Mucosa of rectum (tissue), 2 donors: ENCODE results near the gene RRM1.
"Not testable (repeated sequence)": the region's sequence is repeated elsewhere in the genome, so short reads cannot be mapped to it uniquely, and the experiment has no call there.

ENCODE experiments used
- H3K27ac ChIP-seq, 2 donors: one replicate each; pipeline ENCODE4 v1.7.0; 2013; ENCODE audit warnings: inconsistent platforms in 2 of 2, low read depth in 2 of 2, low read length in 2 of 2
- H3K27me3 ChIP-seq, 2 donors: one replicate each; pipeline ENCODE4 v1.7.0; 2013; ENCODE audit warnings: low read length in 2 of 2; ENCODE audit not compliant: control insufficient read depth in 2 of 2, insufficient read depth in 2 of 2
- H3K36me3 ChIP-seq, 2 donors: one replicate each; pipeline ENCODE4 v1.7.0; 2013; ENCODE audit warnings: low read length in 2 of 2; ENCODE audit not compliant: control insufficient read depth in 2 of 2, insufficient read depth in 2 of 2
- H3K4me1 ChIP-seq, 2 donors: one replicate each; pipeline ENCODE4 v1.7.0; 2013; ENCODE audit warnings: low read length in 2 of 2, mild to moderate bottlenecking in 1 of 2; ENCODE audit not compliant: control insufficient read depth in 2 of 2, insufficient read depth in 2 of 2
- H3K4me3 ChIP-seq, 2 donors: one replicate each; pipeline ENCODE4 v1.7.0; 2013; ENCODE audit warnings: low read length in 2 of 2
- H3K9ac ChIP-seq, 2 donors: one replicate each; pipeline ENCODE4 v1.7.0; 2013; ENCODE audit warnings: low read length in 2 of 2, low read depth in 1 of 2, mild to moderate bottlenecking in 1 of 2
- H3K9me3 ChIP-seq, 2 donors: one replicate each; pipeline ENCODE4 v1.7.0; 2013; ENCODE audit warnings: low read length in 2 of 2; ENCODE audit not compliant: control insufficient read depth in 2 of 2
- donor health status: healthy.
- donor health status: Normal muscosa, but diverticular disease.

The RRM1 gene

GRCh38 chr11:4094348-4095291, at the start of gene RRM1:
RRM1 (plus strand) TSS chr11:4094799; CDS start chr11:4095013, 214 bp downstream.
- peak within 1 kb of the TSS; percentile 91 to 93 for H3K27ac ChIP-seq
- H3K36me3 ChIP-seq = peaks cover 5 to 8% of the 10 kb centered on the region in 2 donors
- H3K4me1 ChIP-seq = peaks cover 7 to 9% of the 10 kb centered on the region in 2 donors
- H3K9me3 ChIP-seq = no peaks in the 10 kb centered on the region
- H3K4me3 ChIP-seq = peak within 1 kb of the TSS; percentile 92 to 96
- no peaks in the 10 kb centered on the region for H3K27me3 ChIP-seq
- H3K9ac ChIP-seq = peak within 1 kb of the TSS; percentile 93

GRCh38 chr11:4044976-4045646, 49.5 kb upstream of the RRM1 start:
- Histone ChIP-seq H3K4me3 (no peak overlapping the region), H3K9me3 (no peaks in the 10 kb centered on the region), H3K9ac (no peak overlapping the region), H3K36me3 (no peaks in the 10 kb centered on the region), H3K27me3 (no peaks in the 10 kb centered on the region), H3K4me1 (no peaks in the 10 kb centered on the region), H3K27ac (no peak overlapping the region)

- H3K27ac ChIP-seq = no peak overlapping the region
- H3K4me3 ChIP-seq = no peak overlapping the region
- H3K9ac ChIP-seq = no peak overlapping the region
- H3K9me3 ChIP-seq = no peaks in the 10 kb centered on the region
- no peaks in the 10 kb centered on the region for H3K27me3 ChIP-seq
- H3K4me1 ChIP-seq = no peaks in the 10 kb centered on the region
- H3K36me3 ChIP-seq = no peaks in the 10 kb centered on the region
Observed at GRCh38 chr11:4048340-4048739, 46.3 kb upstream of the RRM1 start.

GRCh38 chr11:4049006-4049405, 45.6 kb upstream of the RRM1 start:
- Histone ChIP-seq H3K36me3 (no peaks in the 10 kb centered on the region), H3K4me3 (no peak overlapping the region), H3K27me3 (no peaks in the 10 kb centered on the region), H3K9me3 (no peaks in the 10 kb centered on the region), H3K4me1 (no peaks in the 10 kb centered on the region), H3K9ac (no peak overlapping the region), H3K27ac (no peak overlapping the region)

GRCh38 chr11:4050138-4050537, 44.5 kb upstream of the RRM1 start:
- Histone ChIP-seq H3K36me3 (no peaks in the 10 kb centered on the region), H3K9me3 (no peaks in the 10 kb centered on the region), H3K4me3 (no peak overlapping the region), H3K27me3 (no peaks in the 10 kb centered on the region), H3K27ac (no peak overlapping the region), H3K4me1 (no peaks in the 10 kb centered on the region), H3K9ac (no peak overlapping the region)

GRCh38 chr11:4053200-4053599, 41.4 kb upstream of the RRM1 start:
- not testable (repeated sequence) for H3K4me3 ChIP-seq, H3K9ac ChIP-seq, H3K9me3 ChIP-seq, H3K4me1 ChIP-seq, H3K27ac ChIP-seq, H3K36me3 ChIP-seq, H3K27me3 ChIP-seq

GRCh38 chr11:4054643-4055042, 40.0 kb upstream of the RRM1 start:
- Histone ChIP-seq H3K4me3 (no peak overlapping the region), H3K4me1 (peaks cover 0 to 14% of the 10 kb centered on the region in 2 donors), H3K9ac (no peak overlapping the region), H3K27ac (no peak overlapping the region), H3K36me3 (peaks cover 10% of the 10 kb centered on the region in 2 donors), H3K9me3 (no peaks in the 10 kb centered on the region), H3K27me3 (no peaks in the 10 kb centered on the region)

GRCh38 chr11:4059424-4059823, 35.2 kb upstream of the RRM1 start:
- Histone ChIP-seq H3K36me3 (peaks cover 20 to 22% of the 10 kb centered on the region in 2 donors), H3K27me3 (no peaks in the 10 kb centered on the region), H3K4me1 (peaks cover 12 to 38% of the 10 kb centered on the region in 2 donors), H3K4me3 (no peak overlapping the region), H3K9me3 (no peaks in the 10 kb centered on the region), H3K9ac (no peak overlapping the region), H3K27ac (no peak overlapping the region)

- Histone ChIP-seq H3K27ac (peak overlapping the region; percentile 33 to 67), H3K9ac (no peak overlapping the region), H3K4me1 (peaks cover 16 to 41% of the 10 kb centered on the region in 2 donors), H3K9me3 (no peaks in the 10 kb centered on the region), H3K27me3 (no peaks in the 10 kb centered on the region), H3K4me3 (no peak overlapping the region), H3K36me3 (peaks cover 19 to 22% of the 10 kb centered on the region in 2 donors)
Observed at GRCh38 chr11:4060182-4060923, 34.2 kb upstream of the RRM1 start.

GRCh38 chr11:4061700-4062099, 32.9 kb upstream of the RRM1 start:
- Histone ChIP-seq H3K9me3 (no peaks in the 10 kb centered on the region), H3K4me1 (peaks cover 16 to 41% of the 10 kb centered on the region in 2 donors), H3K27ac (no peak overlapping the region), H3K9ac (no peak overlapping the region), H3K36me3 (peaks cover 16 to 17% of the 10 kb centered on the region in 2 donors), H3K27me3 (no peaks in the 10 kb centered on the region), H3K4me3 (no peak overlapping the region)
